ENCODE measurements around the gene PTPRN2.

DNA sequence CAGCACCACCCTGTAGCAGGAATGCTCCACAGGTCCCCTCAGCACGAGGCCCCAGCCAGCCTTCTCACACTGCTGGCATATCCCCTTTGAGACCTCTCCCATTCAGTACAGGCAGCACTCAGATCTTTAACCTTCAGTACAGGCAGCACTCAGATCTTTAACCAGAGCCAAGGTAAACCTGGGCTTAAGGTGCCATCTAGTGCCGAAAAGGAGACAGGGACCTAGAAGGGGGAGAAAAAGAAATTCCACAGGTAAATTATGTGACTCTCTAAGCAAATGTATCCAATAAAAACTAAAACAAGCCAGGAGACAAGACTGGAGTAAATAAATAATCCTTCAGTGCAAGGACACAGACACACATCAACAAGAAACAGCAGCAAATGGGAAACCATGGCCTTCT lies 358.6 kb downstream of the PTPRN2 start:
- TF ChIP-seq EZH2 (IDR thresholded peaks at IDR 0.05; ENCODE audit: low read length, missing control alignments) = no peak
- TF ChIP-seq, protein P1, sequence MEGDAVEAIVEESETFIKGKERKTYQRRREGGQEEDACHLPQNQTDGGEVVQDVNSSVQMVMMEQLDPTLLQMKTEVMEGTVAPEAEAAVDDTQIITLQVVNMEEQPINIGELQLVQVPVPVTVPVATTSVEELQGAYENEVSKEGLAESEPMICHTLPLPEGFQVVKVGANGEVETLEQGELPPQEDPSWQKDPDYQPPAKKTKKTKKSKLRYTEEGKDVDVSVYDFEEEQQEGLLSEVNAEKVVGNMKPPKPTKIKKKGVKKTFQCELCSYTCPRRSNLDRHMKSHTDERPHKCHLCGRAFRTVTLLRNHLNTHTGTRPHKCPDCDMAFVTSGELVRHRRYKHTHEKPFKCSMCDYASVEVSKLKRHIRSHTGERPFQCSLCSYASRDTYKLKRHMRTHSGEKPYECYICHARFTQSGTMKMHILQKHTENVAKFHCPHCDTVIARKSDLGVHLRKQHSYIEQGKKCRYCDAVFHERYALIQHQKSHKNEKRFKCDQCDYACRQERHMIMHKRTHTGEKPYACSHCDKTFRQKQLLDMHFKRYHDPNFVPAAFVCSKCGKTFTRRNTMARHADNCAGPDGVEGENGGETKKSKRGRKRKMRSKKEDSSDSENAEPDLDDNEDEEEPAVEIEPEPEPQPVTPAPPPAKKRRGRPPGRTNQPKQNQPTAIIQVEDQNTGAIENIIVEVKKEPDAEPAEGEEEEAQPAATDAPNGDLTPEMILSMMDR (conservative IDR thresholded peaks at IDR 0.05 in 1 of 2, IDR thresholded peaks at IDR 0.05 in 1 of 2; ENCODE audit: low read depth in 1 of 2, low read length in 2 of 2) = no peak

All from fibroblast of lung (primary cell).